Lower leg skin (tissue), 4 donors: ENCODE data around the gene ALG10. TPM values are rescaled to one million over a fixed set of nuclear protein-coding genes. Genes with fewer than 3 reads are reported as not detected.
"Not testable (repeated sequence)": the region's sequence is repeated elsewhere in the genome, so short reads cannot be mapped to it uniquely, and the experiment has no call there.

Source experiments
- DNase-seq, 2 donors: peaks; one replicate each; pipeline ENCODE4 v3.0.0-alpha.2; 2019; ENCODE audit warnings: low spot score in 2 of 2
- H3K4me3 ChIP-seq: fragments of 200-600 bp; sonication (generic); 2 replicates; pipeline ENCODE4 v1.5.1; 2017; ENCODE audit warnings: mild to moderate bottlenecking, low read depth; ENCODE audit not compliant: poor library complexity, severe bottlenecking
- CTCF ChIP-seq, 3 donors: fragments of 450-650 bp; IDR thresholded peaks; one replicate each; pipeline ENCODE4 v1.5.1; 2016; ENCODE audit warnings: antibody characterized with exemption in 3 of 3, mild to moderate bottlenecking in 3 of 3, moderate library complexity in 2 of 3
- POLR2A ChIP-seq, 2 donors: fragments of 450-650 bp; IDR thresholded peaks; one replicate each; pipeline ENCODE4 v1.6.1; 2016 to 2017; ENCODE audit warnings: antibody characterized with exemption in 2 of 2, mild to moderate bottlenecking in 1 of 2, moderate library complexity in 1 of 2
- WGBS, 2 donors: methylation state at CpG; one replicate each; pipeline ENCODE4 v1.1.5; 2018; 5-methylcytosine and 5-hydroxymethylcytosine counted together
- intact Hi-C: fragments of 100-400 bp; cut with DNase I; formaldehyde crosslinking; loops from one replicate; pipeline ENCODE4 v1.15.0; 2023; ENCODE audit warnings: low total_unique reads
- total RNA-seq, 4 donors: library from RNA; depleted of rRNA; stranded (reverse); fragments of >200 nt; gene quantifications; one replicate each; pipeline ENCODE4 v1.1.0, GENCODE V29; 2016

Gene ALG10
- total RNA-seq, 4 donors from 2014 or later: 4.0 to 6.5 (median 4.8) TPM

GRCh38 chr12:33994857-33995808 is 27.2 kb upstream of the ALG10 start:
- TF ChIP-seq POLR2A (IDR thresholded peaks at IDR 0.05): no peak
- no peak for TF ChIP-seq CTCF (IDR thresholded peaks at IDR 0.05)
- WGBS, 2 donors: 76% methylated on average over 4 of the region's 4 CpGs
- DNase-seq: no peak
- intact Hi-C loops: no loop called here
- H3K4me3 ChIP-seq: no peak overlapping the region

- intact Hi-C loops, DNase-seq, H3K4me3 ChIP-seq: not testable (repeated sequence)
Measured at GRCh38 chr12:34008835-34009234, 13.5 kb upstream of the ALG10 start.

- intact Hi-C loops: no loop called here
- DNase-seq: no peak
- no peak overlapping the region for H3K4me3 ChIP-seq
- TF ChIP-seq CTCF (IDR thresholded peaks at IDR 0.05): no peak
- TF ChIP-seq POLR2A (IDR thresholded peaks at IDR 0.05): no peak
- WGBS, 2 donors: 76 to 91% methylated on average over 3 of the region's 3 CpGs
Measured at GRCh38 chr12:34016361-34016760, 5.9 kb upstream of the ALG10 start.

- WGBS, 2 donors: 84 to 88% methylated on average over 1 of the region's 1 CpG
- no peak overlapping the region for H3K4me3 ChIP-seq
- intact Hi-C loops: loop anchor here (5.0 kb wide), 1 partner anchor 1264 kb away; the partner anchor contains the start of gene YARS2
- no peak for TF ChIP-seq CTCF (IDR thresholded peaks at IDR 0.05)
- no peak for TF ChIP-seq POLR2A (IDR thresholded peaks at IDR 0.05)
- no peak for DNase-seq
Measured at GRCh38 chr12:34021071-34021470, 1.2 kb upstream of the ALG10 start.

- H3K4me3 ChIP-seq, DNase-seq, intact Hi-C loops: not testable (repeated sequence)
- 62 to 80% methylated on average over 2 of the region's 2 CpGs for WGBS, 2 donors
Measured at GRCh38 chr12:34027661-34028060, 5.4 kb downstream of the ALG10 start.

GRCh38 chr12:34030591-34030990 is 8.3 kb downstream of the ALG10 start:
- intact Hi-C loops: no loop called here
- WGBS, 2 donors: 65 to 71% methylated on average over 4 of the region's 4 CpGs
- H3K4me3 ChIP-seq: no peak overlapping the region
- TF ChIP-seq POLR2A (IDR thresholded peaks at IDR 0.05) (no peak), CTCF (IDR thresholded peaks at IDR 0.05) (no peak)
- DNase-seq: no peak
